ENCODE results near the gene ZNF337. TPM values are rescaled to one million over a fixed set of nuclear protein-coding genes. Genes with fewer than 3 reads are reported as not detected.

The ZNF337 gene
- total and polyA plus RNA-seq, 2 of the 13 experiments (the other 11 are each of a cell fraction or from before 2014, with no cell fraction given): 17.0 to 19.6 TPM

DNA sequence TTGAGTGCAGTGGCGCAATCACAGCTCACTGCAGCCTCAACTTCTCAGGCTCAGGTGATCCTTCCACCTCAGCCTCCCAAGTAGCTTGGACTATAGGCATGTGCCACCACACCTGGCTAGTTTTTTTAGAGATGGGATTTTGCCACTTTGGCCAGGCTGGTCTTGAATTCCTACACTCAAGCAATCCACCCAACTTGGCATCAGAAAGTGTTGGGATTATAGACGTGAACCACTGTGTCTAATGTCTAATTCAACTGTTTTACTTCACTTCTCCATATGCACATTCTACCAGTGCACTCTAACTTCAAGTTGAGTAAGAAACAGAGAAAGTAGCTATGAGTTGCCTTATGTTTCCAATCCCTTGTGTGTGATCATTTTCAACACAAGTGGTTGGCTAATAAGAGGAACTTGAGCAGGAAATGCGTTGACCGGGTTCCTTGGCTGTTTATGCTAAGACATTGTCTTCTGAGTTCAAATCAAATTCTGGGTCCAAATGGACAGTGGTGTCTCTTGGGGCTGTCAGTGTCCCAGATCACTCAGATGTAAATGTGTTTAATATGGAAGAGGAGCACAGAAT is 23.9 kb downstream of the ZNF337 start:
- 0 out of 2 replicates have a peak, but pooled peaks have one; percentile 65 for TF ChIP-seq PAF1 (CRISPR knock-in tag; IDR thresholded peaks at IDR 0.05)
- TF ChIP-seq FOSL1 (CRISPR knock-in tag; IDR thresholded peaks at IDR 0.05; ENCODE audit: borderline replicate concordance): no peak
- TF ChIP-seq CC2D1A (CRISPR knock-in tag; IDR thresholded peaks at IDR 0.05): 0 out of 2 replicates have a peak, but pooled peaks have one; percentile 71
- Histone ChIP-seq H3K4me2 (ENCODE audit: low read depth, low read length) (no peak overlapping the region), H3K79me2 (ENCODE audit: insufficient read depth, low read length) (no peaks in the 10 kb centered on the region), H2AFZ (ENCODE audit: low read length) (no peak overlapping the region), H3K4me1 (ENCODE audit: insufficient read depth, low read length) (peaks cover 26% of the 10 kb centered on the region), H3K9me3 (ENCODE audit: low read length) (no peaks in the 10 kb centered on the region), H3K27me3 (ENCODE audit: control insufficient read depth in 1 of 2, insufficient read depth in 2 of 2, low read length in 2 of 2) (no peaks in the 10 kb centered on the region), H3K9ac (ENCODE audit: insufficient read depth, low read depth, low read length) (no peak overlapping the region), H3K27ac (ENCODE audit: extremely low read length, insufficient read depth, low read length) (no peak overlapping the region), H3K4me3 (replicated peaks in 1 of 3; ENCODE audit: insufficient read depth in 1 of 3, low read depth in 2 of 3, low read length in 3 of 3) (no peak overlapping the region), H4K20me1 (ENCODE audit: insufficient read depth, low read length) (no peaks in the 10 kb centered on the region), H3K36me3 (replicated peaks in 1 of 2; ENCODE audit: control insufficient read depth in 1 of 2, insufficient read depth in 2 of 2, low read length in 2 of 2) (peaks cover 13 to 36% of the 10 kb centered on the region in 2 experiments)
- FAIRE-seq (no peak), ATAC-seq (no peak), DNase-seq (ENCODE audit: low spot score) (no peak)
- POLR2A ChIA-PET: no interaction called here
- intact Hi-C loops (cut with micrococcal nuclease; ENCODE audit: unreplicated experiment): loop anchor here (10.0 kb wide), 1 partner anchor 148 kb away; no protein-coding TSS in a partner anchor
- 96% methylated on average over 4 of the region's 4 CpGs for WGBS (ENCODE audit: low lambda C conversion rate)
- in situ Hi-C loops (cut with HindIII; ENCODE audit: extremely low pct_ligation_motif_present, low pct_unique_long_range_greater_than_20kb): loop anchor here (25.0 kb wide), 1 partner anchor 360 kb away; no protein-coding TSS in a partner anchor
- CTCF ChIA-PET (ENCODE audit: low intra/inter-chr PET ratio, low total read pairs): no interaction called here
- BruUV-seq (replicated peaks): no TSS peak

GRCh38 chr20:25669826-25670422 is 26.7 kb downstream of the ZNF337 start:
- intact Hi-C loops (cut with micrococcal nuclease; ENCODE audit: unreplicated experiment): loop anchor here (10.0 kb wide), 1 partner anchor 145 kb away; no protein-coding TSS in a partner anchor
- DNase-seq (ENCODE audit: low spot score): peak; percentile 61
- in situ Hi-C loops (cut with HindIII; ENCODE audit: extremely low pct_ligation_motif_present, low pct_unique_long_range_greater_than_20kb): loop anchor here (10.0 to 25.0 kb wide), 3 partner anchors 55 to 358 kb away; partner anchors contain the start of gene NINL
- peak; percentile 91 for ATAC-seq
- ChIA-PET POLR2A (no interaction called here), CTCF (ENCODE audit: low intra/inter-chr PET ratio, low total read pairs) (interaction anchor here (0.8 kb wide), 1 partner anchor 200 kb away, joined by 3 read pairs; no protein-coding TSS in a partner anchor)
- Histone ChIP-seq H2AFZ (ENCODE audit: low read length) (no peak overlapping the region), H3K4me3 (replicated peaks in 1 of 3; ENCODE audit: insufficient read depth in 1 of 3, low read depth in 2 of 3, low read length in 3 of 3) (no peak overlapping the region), H3K27ac (ENCODE audit: extremely low read length, insufficient read depth, low read length) (peak overlapping the region; percentile 0), H3K9ac (ENCODE audit: insufficient read depth, low read depth, low read length) (no peak overlapping the region), H3K27me3 (ENCODE audit: control insufficient read depth in 1 of 2, insufficient read depth in 2 of 2, low read length in 2 of 2) (no peaks in the 10 kb centered on the region), H3K9me3 (ENCODE audit: low read length) (no peaks in the 10 kb centered on the region), H3K36me3 (replicated peaks in 1 of 2; ENCODE audit: control insufficient read depth in 1 of 2, insufficient read depth in 2 of 2, low read length in 2 of 2) (peaks cover 2 to 7% of the 10 kb centered on the region in 2 experiments; a peak in 3 of 5 replicates), H4K20me1 (ENCODE audit: insufficient read depth, low read length) (no peaks in the 10 kb centered on the region), H3K79me2 (ENCODE audit: insufficient read depth, low read length) (no peaks in the 10 kb centered on the region), H3K4me2 (ENCODE audit: low read depth, low read length) (0 out of 2 replicates have a peak overlapping the region, but pooled peaks have one; percentile 0), H3K4me1 (ENCODE audit: insufficient read depth, low read length) (peaks cover 26% of the 10 kb centered on the region)
- FAIRE-seq: peak; percentile 67
- WGBS (ENCODE audit: low lambda C conversion rate): 49% methylated on average over 7 of the region's 7 CpGs
- no TSS peak for BruUV-seq (replicated peaks)
- TF ChIP-seq NONO (IDR thresholded peaks at IDR 0.05): no peak
- no peak for TF ChIP-seq NONO (CRISPR knock-in tag; conservative IDR thresholded peaks at IDR 0.05)
- no peak for TF ChIP-seq YY1 (IDR thresholded peaks at IDR 0.05; ENCODE audit: insufficient read depth, insufficient replicate concordance, low read depth, low read length)
- TF ChIP-seq ZNF350 (CRISPR knock-in tag; IDR thresholded peaks at IDR 0.05; ENCODE audit: borderline replicate concordance, low read depth): peak; percentile 36; the same call in 1 of the 2 replicates
- TF ChIP-seq ZSCAN29 (CRISPR knock-in tag; conservative IDR thresholded peaks at IDR 0.05): peak; percentile 62; the same call in 1 of the 2 replicates
- no peak for TF ChIP-seq ZNF354B (CRISPR knock-in tag; IDR thresholded peaks at IDR 0.05)
- TF ChIP-seq MAFF (IDR thresholded peaks at IDR 0.05; ENCODE audit: low read depth, low read length): peak; percentile 27; the same call in 1 of the 2 replicates
- no peak for TF ChIP-seq ZNF839 (CRISPR knock-in tag; IDR thresholded peaks at IDR 0.05; ENCODE audit: borderline replicate concordance)
- no peak for TF ChIP-seq ZNF674 (CRISPR knock-in tag; IDR thresholded peaks at IDR 0.05; ENCODE audit: low read depth)
- TF ChIP-seq ZNF768 (CRISPR knock-in tag; IDR thresholded peaks at IDR 0.05): no peak
- no peak for TF ChIP-seq ZMYM4 (CRISPR knock-in tag; IDR thresholded peaks at IDR 0.05)
- 0 out of 2 replicates have a peak, but pooled peaks have one; percentile 43 for TF ChIP-seq HNF1B (CRISPR knock-in tag; IDR thresholded peaks at IDR 0.05)
